Sigmoid colon (tissue), 4 donors: ENCODE results near the gene ACACA.

ENCODE experiments used
- CTCF ChIP-seq, 4 experiments: fragments of 450-650 bp in 3 of 4; fragments of 200-600 bp in 1 of 4; IDR thresholded peaks; one replicate each; pipeline ENCODE4 v1.5.1; 2016 to 2019; ENCODE audit warnings: antibody characterized with exemption in 4 of 4, mild to moderate bottlenecking in 3 of 4, moderate library complexity in 2 of 4
- EP300 ChIP-seq, 4 donors: sonication (generic); formaldehyde crosslinking; IDR thresholded peaks; one replicate each; pipeline ENCODE4 v1.6.1; 2017; ENCODE audit warnings: antibody characterized with exemption in 4 of 4
- POLR2A ChIP-seq, 2 donors: fragments of 450-650 bp; IDR thresholded peaks; one replicate each; pipeline ENCODE4 v1.6.1; 2016; ENCODE audit warnings: antibody characterized with exemption in 2 of 2, mild to moderate bottlenecking in 2 of 2, moderate library complexity in 2 of 2
- POLR2AphosphoS5 ChIP-seq, 4 donors: sonication (generic); formaldehyde crosslinking; IDR thresholded peaks; one replicate each; pipeline ENCODE4 v1.6.1; 2017; ENCODE audit warnings: antibody characterized with exemption in 4 of 4

- TF ChIP-seq CTCF (IDR thresholded peaks at IDR 0.05) (no peak), POLR2A (IDR thresholded peaks at IDR 0.05) (no peak), POLR2AphosphoS5 (IDR thresholded peaks at IDR 0.05) (no peak), EP300 (IDR thresholded peaks at IDR 0.05) (no peak)
These were observed 110.7 kb downstream of the ACACA start for GRCh38 chr17:37295888-37296287.
